H1 (cell line): ENCODE results near the gene PURA. TPM values are rescaled to one million over a fixed set of nuclear protein-coding genes. Genes with fewer than 3 reads are reported as not detected.

Experiments used
- CTCF ChIA-PET: fragments of 300-600 bp; sonication (Branson Sonifier 250); formaldehyde crosslinking; loops from one replicate; lab custom pipeline; 2021; ENCODE audit not compliant: partially characterized antibody; lab: Charles Lee
- POLR2A ChIA-PET: fragments of 300-600 bp; sonication (Branson Sonifier 250); formaldehyde crosslinking; loops from one replicate; lab custom pipeline; 2021; ENCODE audit warnings: inconsistent platforms; ENCODE audit not compliant: partially characterized antibody; lab: Charles Lee
- DNase-seq, 2 experiments: peaks; one replicate each; pipeline versions ENCODE4 v3.0.0 to v3.0.0-alpha.2; 2010 to 2022; ENCODE audit warnings: low spot score in 2 of 2, low read depth in 1 of 2, mixed read lengths in 1 of 2
- FAIRE-seq: peaks from 2 replicates; lab custom pipeline; 2011; peaks lifted over from hg19 to GRCh38; lab: Jason Lieb, UNC
- H2AFZ ChIP-seq: 2 replicates; pipeline ENCODE4 v1.8.1; 2012; ENCODE audit warnings: low read length, inconsistent platforms
- H2AK5ac ChIP-seq: 2 replicates; pipeline ENCODE4 v1.6.1; 2013; ENCODE audit warnings: low read depth, low read length
- H2BK120ac ChIP-seq: replicated peaks from 2 replicates; pipeline ENCODE3; 2013; ENCODE audit warnings: low read depth, low read length, inconsistent platforms
- H2BK12ac ChIP-seq: 2 replicates; pipeline ENCODE4 v1.6.1; 2013; ENCODE audit warnings: low read depth, low read length
- H2BK15ac ChIP-seq: 2 replicates; pipeline ENCODE4 v1.6.1; 2013; ENCODE audit warnings: low read length
- H2BK20ac ChIP-seq: 2 replicates; pipeline ENCODE4 v1.6.1; 2013; ENCODE audit warnings: low read length
- H2BK5ac ChIP-seq: 2 replicates; pipeline ENCODE4 v1.6.1; 2013; ENCODE audit warnings: low read depth, low read length
- H3K14ac ChIP-seq: 2 replicates; pipeline ENCODE4 v1.6.1; 2013; ENCODE audit warnings: inconsistent platforms; ENCODE audit not compliant: insufficient read length
- H3K18ac ChIP-seq: 2 replicates; pipeline ENCODE4 v1.6.1; 2013; ENCODE audit warnings: low read length; ENCODE audit errors: extremely low read depth
- H3K23ac ChIP-seq: 2 replicates; pipeline ENCODE4 v1.6.1; 2013; ENCODE audit warnings: inconsistent platforms; ENCODE audit not compliant: insufficient read length
- H3K23me2 ChIP-seq: 2 replicates; pipeline ENCODE4 v1.6.1; 2013; ENCODE audit warnings: low read depth, low read length
- H3K27ac ChIP-seq: 2 replicates; pipeline ENCODE4 v1.6.1; 2011; ENCODE audit warnings: low read depth, low read length, inconsistent platforms
- H3K27me3 ChIP-seq, 4 experiments: replicated peaks in 1 of 4; 1 replicate in 1 of 4; 2 replicates in 3 of 4; pipeline versions ENCODE4 v1.6.1 to v1.8.1; 2011 to 2013; ENCODE audit warnings: low read length in 3 of 4, mild to moderate bottlenecking in 3 of 4, inconsistent platforms in 2 of 4, mixed read lengths in 2 of 4, moderate library complexity in 1 of 4; ENCODE audit not compliant: control insufficient read depth in 3 of 4, insufficient read depth in 3 of 4; ENCODE audit errors: extremely low read depth in 1 of 4
- H3K36me3 ChIP-seq, 4 experiments: 2 replicates each; pipeline versions ENCODE4 v1.6.1 to v1.8.1; 2011 to 2013; ENCODE audit warnings: mild to moderate bottlenecking in 4 of 4, low read length in 3 of 4, moderate library complexity in 2 of 4, control low read depth in 1 of 4, inconsistent platforms in 1 of 4; ENCODE audit not compliant: insufficient read depth in 4 of 4, control insufficient read depth in 2 of 4
- H3K4ac ChIP-seq: replicated peaks from 2 replicates; pipeline ENCODE3; 2013; ENCODE audit warnings: low read length, low read depth, mixed read lengths, inconsistent platforms; ENCODE audit not compliant: insufficient read length
- H3K4me1 ChIP-seq, 4 experiments: replicated peaks in 1 of 4; 1 replicate in 1 of 4; 2 replicates in 3 of 4; pipeline versions ENCODE4 v1.6.1 to v1.8.1; 2011 to 2013; ENCODE audit warnings: low read length in 3 of 4, inconsistent platforms in 2 of 4, mixed read lengths in 1 of 4; ENCODE audit not compliant: insufficient read depth in 4 of 4, control insufficient read depth in 3 of 4
- H3K4me2 ChIP-seq, 2 experiments: 2 replicates each; pipeline versions ENCODE4 v1.6.1 to v1.8.1; 2011 to 2013; ENCODE audit warnings: low read depth in 2 of 2, low read length in 2 of 2, control low read depth in 1 of 2, inconsistent platforms in 1 of 2, mild to moderate bottlenecking in 1 of 2; ENCODE audit not compliant: insufficient read depth in 1 of 2
- H3K4me3 ChIP-seq, 4 experiments: fragments of 200-600, 300-600 bp in 1 of 4; sonication (generic), shearing (Covaris generic), sonication (Bioruptor Twin) in 1 of 4; 2 replicates each; pipeline versions ENCODE4 v1.5.1 to v1.8.1; 2011 to 2016; ENCODE audit warnings: low read length in 4 of 4, low read depth in 3 of 4, control low read depth in 2 of 4, inconsistent platforms in 2 of 4, mild to moderate bottlenecking in 2 of 4, mixed read lengths in 1 of 4, moderate library complexity in 1 of 4; ENCODE audit not compliant: insufficient read depth in 2 of 4; ENCODE audit errors: extremely low read depth in 1 of 4
- H3K56ac ChIP-seq: replicated peaks from 2 replicates; pipeline ENCODE3; 2013; ENCODE audit warnings: low read depth, mild to moderate bottlenecking, mixed read lengths, low read length, inconsistent platforms; ENCODE audit not compliant: insufficient read length
- H3K79me1 ChIP-seq: 2 replicates; pipeline ENCODE4 v1.6.1; 2013; ENCODE audit warnings: low read depth, low read length, control low read depth
- H3K79me2 ChIP-seq, 2 experiments: 2 replicates each; pipeline versions ENCODE4 v1.6.1 to v1.8.1; 2012 to 2013; ENCODE audit warnings: low read length in 2 of 2, mild to moderate bottlenecking in 2 of 2, inconsistent platforms in 1 of 2; ENCODE audit not compliant: insufficient read depth in 2 of 2, control insufficient read depth in 1 of 2
- H3K9ac ChIP-seq, 4 experiments: replicated peaks in 1 of 4; 1 replicate in 1 of 4; 2 replicates in 3 of 4; pipeline versions ENCODE4 v1.6.1 to v1.8.1; 2011 to 2013; ENCODE audit warnings: low read depth in 3 of 4, low read length in 3 of 4, control low read depth in 2 of 4, mild to moderate bottlenecking in 2 of 4, moderate library complexity in 2 of 4, inconsistent platforms in 1 of 4; ENCODE audit errors: extremely low read depth in 1 of 4
- H3K9me3 ChIP-seq, 2 experiments: 2 replicates each; pipeline versions ENCODE4 v1.6.1 to v1.8.1; 2012 to 2013; ENCODE audit warnings: mild to moderate bottlenecking in 2 of 2, moderate library complexity in 2 of 2, control low read depth in 1 of 2, inconsistent platforms in 1 of 2, low read depth in 1 of 2, low read length in 1 of 2, mixed read lengths in 1 of 2; ENCODE audit not compliant: insufficient read depth in 2 of 2
- H4K20me1 ChIP-seq, 2 experiments: replicated peaks in 1 of 2; 2 replicates each; pipeline versions ENCODE3 to v1.8.1; 2011 to 2013; ENCODE audit warnings: inconsistent platforms in 2 of 2, low read length in 2 of 2, mild to moderate bottlenecking in 1 of 2; ENCODE audit not compliant: insufficient read depth in 2 of 2, control insufficient read depth in 1 of 2
- H4K5ac ChIP-seq: 2 replicates; pipeline ENCODE4 v1.6.1; 2013; ENCODE audit warnings: low read length, low read depth, mixed read lengths, inconsistent platforms; ENCODE audit not compliant: insufficient read length
- H4K8ac ChIP-seq: 2 replicates; pipeline ENCODE4 v1.8.0; 2013; ENCODE audit warnings: mild to moderate bottlenecking, moderate library complexity, low read length, inconsistent platforms; ENCODE audit not compliant: insufficient read depth; ENCODE audit errors: extremely low read depth
- H4K91ac ChIP-seq: replicated peaks from 2 replicates; pipeline ENCODE3; 2013; ENCODE audit warnings: low read length, mixed read lengths, inconsistent platforms; ENCODE audit not compliant: insufficient read length
- CBX5 ChIP-seq: fragments of 300-800, 300-1000 bp; sonication (generic); IDR thresholded peaks from 2 replicates; pipeline ENCODE4 v1.7.1; 2016; ENCODE audit warnings: antibody characterized with exemption, low read length, low read depth
- CEBPB ChIP-seq: IDR thresholded peaks from 2 replicates; pipeline ENCODE4 v1.6.1; 2012; ENCODE audit warnings: low read depth, low read length
- CTBP2 ChIP-seq: IDR thresholded peaks from 2 replicates; pipeline ENCODE4 v1.7.0; 2011; ENCODE audit warnings: borderline replicate concordance, mild to moderate bottlenecking, moderate library complexity, mixed read lengths, low read length; ENCODE audit not compliant: insufficient read depth, insufficient read length
- JUND ChIP-seq: IDR thresholded peaks from 2 replicates; pipeline ENCODE4 v1.6.1; 2011; ENCODE audit warnings: mild to moderate bottlenecking, improper control_type of control experiment, low read length
- KDM1A ChIP-seq: fragments of 200-600, 300-600 bp; sonication (generic); IDR thresholded peaks from 2 replicates; pipeline ENCODE4 v1.7.1; 2016; ENCODE audit warnings: mild to moderate bottlenecking, low read length, borderline replicate concordance
- KDM5A ChIP-seq: fragments of 200-600 bp; IDR thresholded peaks from 2 replicates; pipeline ENCODE4 v1.7.1; 2012; ENCODE audit warnings: mild to moderate bottlenecking, low read length, inconsistent platforms, mixed read lengths
- NANOG ChIP-seq: IDR thresholded peaks from 2 replicates; pipeline ENCODE4 v1.6.1; 2011; ENCODE audit warnings: low read length, low read depth, mild to moderate bottlenecking, inconsistent platforms; ENCODE audit not compliant: insufficient read depth, poor library complexity, severe bottlenecking
- POLR2A ChIP-seq, 2 experiments: IDR thresholded peaks; 1 replicate in 1 of 2; 2 replicates in 1 of 2; pipeline ENCODE4 v1.6.1; 2011; ENCODE audit warnings: low read depth in 2 of 2, low read length in 2 of 2, mild to moderate bottlenecking in 2 of 2; ENCODE audit errors: control extremely low read depth in 1 of 2
- POLR2AphosphoS5 ChIP-seq: IDR thresholded peaks from 2 replicates; pipeline ENCODE4 v1.6.1; 2011; ENCODE audit warnings: low read depth, low read length
- SUZ12 ChIP-seq: fragments of 200-600 bp; sonication (generic); IDR thresholded peaks from 2 replicates; pipeline ENCODE4 v1.6.1; 2012; ENCODE audit warnings: mild to moderate bottlenecking, inconsistent platforms, low read length, moderate library complexity, mixed read lengths
- TAF1 ChIP-seq: IDR thresholded peaks from 2 replicates; pipeline ENCODE4 v1.6.1; 2011; ENCODE audit warnings: mild to moderate bottlenecking, low read depth, low read length
- WGBS, 2 experiments: shearing (Covaris generic) in 1 of 2; methylation state at CpG; one replicate each; pipeline versions ENCODE4 v1.1.6 to v1.1.7; 2013 to 2015; ENCODE audit warnings: low lambda C conversion rate in 2 of 2, mixed read lengths in 2 of 2, inconsistent platforms in 1 of 2, low coverage in 1 of 2, missing lambda C conversion rate in 1 of 2; ENCODE audit not compliant: insufficient replicate concordance in 2 of 2, insufficient coverage in 1 of 2, insufficient read length in 1 of 2; ENCODE audit errors: extremely low coverage in 1 of 2, missing lambda C conversion rate in 1 of 2; 5-methylcytosine and 5-hydroxymethylcytosine counted together
- polyA plus RNA-seq, 7 experiments: library from polyadenylated mRNA; depleted of rRNA in 3 of 7; stranded (reverse) in 5 of 7; unstranded in 2 of 7; fragments of >200 nt in 5 of 7; fragments of 200-250 nt in 2 of 7; gene quantifications; 1 replicate in 5 of 7; 2 replicates in 1 of 7; 4 replicates in 1 of 7; pipeline versions ENCODE4 v1.2.1 to v1.2.3, GENCODE V29; 2011 to 2013; ENCODE audit warnings: missing spikeins in 2 of 7, mixed read lengths in 2 of 7
- total RNA-seq: library from RNA; stranded (reverse); fragmentation: NEBNext Ultra II Directional; extraction: Animal tissue kit (Norgen Biotek cat#: 25700); gene quantifications from 2 replicates; pipeline ENCODE4 v1.2.1, GENCODE V29; 2021
- TF ChIP-seq, protein P1 (sequence below): IDR thresholded peaks from 2 replicates; pipeline ENCODE4 v1.6.1; 2011; ENCODE audit warnings: low read depth, mild to moderate bottlenecking, low read length; ENCODE audit not compliant: insufficient read depth

PURA gene
- total and polyA plus RNA-seq, 2 of the 8 experiments (the other 6 are each of a cell fraction or from before 2014, with no cell fraction given): 0.98 to 2.1 TPM

DNA sequence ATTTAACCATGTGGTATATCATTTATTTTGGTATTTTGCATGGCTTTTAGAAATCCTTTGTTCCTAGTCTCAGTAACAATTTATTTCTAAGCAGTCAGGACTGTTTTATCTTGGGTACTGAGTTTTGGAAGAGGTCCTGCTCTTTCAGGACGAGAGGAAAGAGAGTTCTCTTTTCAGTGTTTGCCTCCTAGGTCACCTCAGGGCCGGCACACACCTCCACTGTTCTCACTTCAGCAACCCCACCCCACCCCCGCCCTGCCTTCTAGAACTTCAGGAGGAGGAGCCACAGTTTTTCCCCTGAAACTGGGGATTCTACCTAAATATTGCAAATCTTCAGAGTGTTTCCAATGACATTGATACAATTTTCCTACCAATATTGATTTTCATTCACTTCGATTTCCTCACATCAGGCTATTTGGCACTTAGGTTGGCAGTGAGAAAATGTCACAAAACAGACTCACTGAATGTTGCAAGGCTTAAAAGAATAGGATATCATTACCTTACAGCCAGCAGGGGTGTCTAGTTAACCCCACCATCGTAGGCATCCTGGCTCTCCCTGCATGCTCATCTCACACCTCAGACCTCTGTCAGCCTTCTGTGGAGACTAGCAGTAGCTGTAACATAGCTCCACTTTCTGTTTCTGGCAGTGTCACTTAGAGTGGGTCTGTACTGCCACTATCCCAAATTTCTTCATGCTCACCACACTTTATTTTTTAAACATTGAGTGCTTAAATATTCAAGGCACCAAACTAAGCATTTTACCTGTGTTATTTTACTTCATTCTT is 17.2 kb downstream of the PURA start:
- no peak overlapping the region for H4K8ac ChIP-seq
- H3K36me3 ChIP-seq: no peaks in the 10 kb centered on the region
- no peaks in the 10 kb centered on the region for H3K9me3 ChIP-seq
- H3K27ac ChIP-seq: no peak overlapping the region
- no peak overlapping the region for H3K9ac ChIP-seq
- H3K4me3 ChIP-seq: no peak overlapping the region
- H3K79me2 ChIP-seq: no peaks in the 10 kb centered on the region
- H2BK5ac ChIP-seq: no peak overlapping the region
- no peaks in the 10 kb centered on the region; a peak in 1 of 7 replicates for H3K27me3 ChIP-seq
- H3K56ac ChIP-seq: no peak overlapping the region
- whole genome bisulfite sequencing, 2 experiments: 73% methylated on average over 5 of the region's 5 CpGs; no CpG with 5 or more reads in 1 of the 2 experiments
- no peak overlapping the region for H2BK120ac ChIP-seq
- H2BK15ac ChIP-seq: no peak overlapping the region
- no peak overlapping the region for H2AFZ ChIP-seq
- H3K23ac ChIP-seq: no peak overlapping the region
- no peak overlapping the region for H3K4me2 ChIP-seq
- no peak overlapping the region for H2BK12ac ChIP-seq
- H3K14ac ChIP-seq: no peak overlapping the region
- H4K5ac ChIP-seq: no peak overlapping the region
- no peak overlapping the region for H3K4ac ChIP-seq
- H2AK5ac ChIP-seq: no peak overlapping the region
- FAIRE-seq: no peak
- DNase-seq: no peak
- no peaks in the 10 kb centered on the region for H4K20me1 ChIP-seq
- POLR2A ChIA-PET: interaction anchor here (1.9 kb wide), 1 partner anchor 9 kb away, joined by 6 read pairs; no protein-coding TSS in a partner anchor
- no peaks in the 10 kb centered on the region for H3K23me2 ChIP-seq
- CTCF ChIA-PET: interaction anchor here (0.7 to 9.5 kb wide), 5 partner anchors 10 to 58 kb away, joined by 3 to 105 read pairs (median 5); no protein-coding TSS in a partner anchor
- H2BK20ac ChIP-seq: no peak overlapping the region
- no peaks in the 10 kb centered on the region for H3K79me1 ChIP-seq
- no peak overlapping the region for H4K91ac ChIP-seq
- H3K4me1 ChIP-seq: peaks cover 0 to 7% (median 1%) of the 10 kb centered on the region in 4 experiments; a peak in 2 of 7 replicates
- no peak overlapping the region for H3K18ac ChIP-seq
- TF ChIP-seq NANOG (no peak), POLR2A (IDR thresholded peaks at IDR 0.05; ENCODE audit: control extremely low read depth in 1 of 2, low read depth in 2 of 2, low read length in 2 of 2) (no peak), JUND (no peak), CBX5 (no peak), TAF1 (no peak), KDM5A (no peak), CEBPB (no peak), CTBP2 (no peak), KDM1A (no peak), POLR2AphosphoS5 (no peak), SUZ12 (no peak)
- TF ChIP-seq, protein P1, sequence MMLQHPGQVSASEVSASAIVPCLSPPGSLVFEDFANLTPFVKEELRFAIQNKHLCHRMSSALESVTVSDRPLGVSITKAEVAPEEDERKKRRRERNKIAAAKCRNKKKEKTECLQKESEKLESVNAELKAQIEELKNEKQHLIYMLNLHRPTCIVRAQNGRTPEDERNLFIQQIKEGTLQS: no peak
